HG02642 (cell line): ENCODE results near the gene STARD6.
A peak's percentile ranks its signal among the peaks of the same experiment; 100 is the strongest.
"Not testable (repeated sequence)": the region's sequence is repeated elsewhere in the genome, so short reads cannot be mapped to it uniquely, and the experiment has no call there.

Experiments used
- ATAC-seq: cut with Tn5 transposase; IDR thresholded peaks from one replicate; pipeline ENCODE4 v1.9.1; 2021; ENCODE audit warnings: mild to moderate bottlenecking; ENCODE audit not compliant: unreplicated experiment, poor library complexity

STARD6 gene

GRCh38 chr18:54357660-54358494, at the start of gene STARD6, which contains the start of gene C18orf54:
Gene STARD6, minus strand, starts transcription at chr18:54357858. Its CDS starts 3,285 bp downstream, at chr18:54354573.
Gene C18orf54, plus strand, starts transcription at chr18:54357906. Its CDS starts 2,667 bp downstream, at chr18:54360573.
- peak; percentile 94 for ATAC-seq

- ATAC-seq: no peak
These were observed 47.6 kb upstream of the STARD6 start for GRCh38 chr18:54405290-54405689.

- ATAC-seq: no peak
These were observed 39.1 kb upstream of the STARD6 start for GRCh38 chr18:54396760-54397159.

GRCh38 chr18:54393648-54394294, 36.1 kb upstream of the STARD6 start:
- no peak for ATAC-seq

- peak; percentile 73 for ATAC-seq
These were observed 34.9 kb upstream of the STARD6 start for GRCh38 chr18:54392543-54393023.

- no peak for ATAC-seq
These were observed 33.2 kb upstream of the STARD6 start for GRCh38 chr18:54390838-54391237.

GRCh38 chr18:54389143-54389505, 31.5 kb upstream of the STARD6 start:
- ATAC-seq: peak; percentile 9

- ATAC-seq: peak; percentile 89
These were observed 30.8 kb upstream of the STARD6 start for GRCh38 chr18:54388203-54389142.

- ATAC-seq: no peak
These were observed 30.0 kb upstream of the STARD6 start for GRCh38 chr18:54387631-54388030.

- ATAC-seq: not testable (repeated sequence)
These were observed 29.3 kb upstream of the STARD6 start for GRCh38 chr18:54386800-54387495.

GRCh38 chr18:54386043-54386442, 28.4 kb upstream of the STARD6 start:
- ATAC-seq: no peak

- no peak for ATAC-seq
These were observed 25.1 kb upstream of the STARD6 start for GRCh38 chr18:54382733-54383252.

- no peak for ATAC-seq
These were observed 24.4 kb upstream of the STARD6 start for GRCh38 chr18:54382076-54382475.

GRCh38 chr18:54381640-54382039, 24.0 kb upstream of the STARD6 start:
- ATAC-seq: no peak

- ATAC-seq: no peak
These were observed 20.4 kb upstream of the STARD6 start for GRCh38 chr18:54378057-54378456.

- no peak for ATAC-seq
These were observed 2.7 kb upstream of the STARD6 start for GRCh38 chr18:54360406-54360805.

- ATAC-seq: no peak
These were observed 1.6 kb upstream of the STARD6 start for GRCh38 chr18:54359233-54359632.

GRCh38 chr18:54358495-54359040, 910 bp upstream of the STARD6 start:
- ATAC-seq: peak; percentile 18

GRCh38 chr18:54357082-54357659, 487 bp downstream of the STARD6 start:
- ATAC-seq: peak; percentile 51
